Natural killer cell (primary cell): Measurements from ENCODE around the gene ANKLE2. TPM values are rescaled to one million over a fixed set of nuclear protein-coding genes. Genes with fewer than 3 reads are reported as not detected.

Source experiments
- ATAC-seq, 3 donors: fragments of 150-1000 bp in 2 of 3; fragments of 200-7000 bp in 1 of 3; cut with Tn5 transposase; 1 replicate in 1 of 3; 2 replicates in 2 of 3; pipeline ENCODE4 v1.10.0; 2021; ENCODE audit warnings: mild to moderate bottlenecking in 2 of 3, moderate library complexity in 2 of 3
- DNase-seq, 2 donors: peaks; one replicate each; pipeline versions ENCODE4 v3.0.0 to v3.0.0-alpha.2; 2013 to 2021; ENCODE audit warnings: mixed read lengths in 1 of 2
- H3K27ac ChIP-seq: one replicate; pipeline ENCODE4 v1.5.1; 2013; ENCODE audit warnings: mild to moderate bottlenecking, low read length
- H3K27me3 ChIP-seq: one replicate; pipeline ENCODE4 v1.6.1; 2013; ENCODE audit warnings: low read length; ENCODE audit not compliant: control insufficient read depth, insufficient read depth
- H3K36me3 ChIP-seq: one replicate; pipeline ENCODE4 v1.6.1; 2013; ENCODE audit warnings: low read length; ENCODE audit not compliant: control insufficient read depth, insufficient read depth
- H3K4me1 ChIP-seq: one replicate; pipeline ENCODE4 v1.6.1; 2013; ENCODE audit warnings: low read length; ENCODE audit not compliant: control insufficient read depth, insufficient read depth
- H3K4me3 ChIP-seq: one replicate; pipeline ENCODE4 v1.5.1; 2013; ENCODE audit warnings: low read length
- H3K9me3 ChIP-seq: one replicate; pipeline ENCODE4 v1.6.1; 2013; ENCODE audit warnings: low read length; ENCODE audit not compliant: control insufficient read depth, insufficient read depth
- H3K27ac Mint-ChIP-seq, 2 donors: one replicate each; pipeline ENCODE4 v1.8.0; 2022; ENCODE audit warnings: mild to moderate bottlenecking in 2 of 2, mixed read lengths in 2 of 2, moderate library complexity in 1 of 2
- H3K27me3 Mint-ChIP-seq, 2 donors: one replicate each; pipeline ENCODE4 v1.8.0; 2022; ENCODE audit warnings: low read depth in 2 of 2, mixed read lengths in 2 of 2
- H3K36me3 Mint-ChIP-seq: one replicate; pipeline ENCODE4 v1.8.0; 2022; ENCODE audit warnings: mixed read lengths
- H3K4me1 Mint-ChIP-seq, 2 donors: one replicate each; pipeline ENCODE4 v1.8.0; 2022; ENCODE audit warnings: mixed read lengths in 2 of 2
- H3K4me3 Mint-ChIP-seq: one replicate; pipeline ENCODE4 v1.8.0; 2022; ENCODE audit warnings: mild to moderate bottlenecking, moderate library complexity, mixed read lengths
- H3K9me3 Mint-ChIP-seq, 2 donors: one replicate each; pipeline ENCODE4 v1.8.0; 2022; ENCODE audit warnings: mixed read lengths in 2 of 2
- CTCF ChIP-seq: fragments of 200-600 bp; IDR thresholded peaks from one replicate; pipeline ENCODE4 v1.8.0; 2022; ENCODE audit warnings: antibody characterized with exemption
- WGBS: methylation state at CpG from one replicate; pipeline ENCODE4 v1.1.7; 2013; ENCODE audit warnings: missing lambda C conversion rate; ENCODE audit not compliant: insufficient coverage; 5-methylcytosine and 5-hydroxymethylcytosine counted together
- intact Hi-C: fragments of 100-400 bp; cut with micrococcal nuclease; formaldehyde crosslinking; loops from one replicate; pipeline ENCODE4 v1.14.2; 2022
- total RNA-seq, 4 donors: library from RNA; stranded (reverse); fragments of 120-200 nt in 1 of 4; gene quantifications; one replicate each; pipeline versions ENCODE4 v1.2.3 to v1.2.4, GENCODE V29; 2013 to 2022

Gene ANKLE2
- total RNA-seq, 3 donors from 2014 or later (not counting 1 experiment from before 2014, with no cell fraction given), result 67.3 to 86.4 (median 84.6) TPM

GRCh38 chr12:132771126-132771838 lies 9.7 kb upstream of the ANKLE2 start:
- intact Hi-C loops, result no loop called here
- no peak for TF ChIP-seq CTCF
- no peak overlapping the region for H3K4me3 Mint-ChIP-seq
- ATAC-seq (peak in 1 of 3 donors; percentile 45), DNase-seq (peak in 1 of 2 donors; percentile 81)
- Histone ChIP-seq H3K9me3 (no peaks in the 10 kb centered on the region), H3K27ac (peak overlapping the region; percentile 48), H3K27me3 (no peaks in the 10 kb centered on the region), H3K4me3 (no peak overlapping the region), H3K36me3 (peaks cover 28% of the 10 kb centered on the region), H3K4me1 (peaks cover 44% of the 10 kb centered on the region)
- no peaks in the 10 kb centered on the region for H3K27me3 Mint-ChIP-seq
- peak overlapping the region in 1 of 2 donors; percentile 51 for H3K27ac Mint-ChIP-seq
- peaks cover 14 to 17% of the 10 kb centered on the region in 2 donors for H3K4me1 Mint-ChIP-seq
- no peaks in the 10 kb centered on the region for H3K36me3 Mint-ChIP-seq
- H3K9me3 Mint-ChIP-seq, result no peaks in the 10 kb centered on the region
- 17% methylated on average over 13 of the region's 15 CpGs for WGBS

GRCh38 chr12:132766380-132767085 lies 4.9 kb upstream of the ANKLE2 start:
- H3K9me3 Mint-ChIP-seq, result no peaks in the 10 kb centered on the region
- ATAC-seq (no peak), DNase-seq (no peak)
- peaks cover 21 to 25% of the 10 kb centered on the region in 2 donors for H3K4me1 Mint-ChIP-seq
- H3K36me3 Mint-ChIP-seq, result no peaks in the 10 kb centered on the region
- intact Hi-C loops, result loop anchor here (10.0 kb wide), 1 partner anchor 48 kb away; no protein-coding TSS in a partner anchor
- H3K27me3 Mint-ChIP-seq, result no peaks in the 10 kb centered on the region
- no peaks in the 10 kb centered on the region for H3K9me3 ChIP-seq
- no peak overlapping the region for H3K4me3 ChIP-seq
- H3K4me3 Mint-ChIP-seq, result no peak overlapping the region
- WGBS, result 51% methylated on average over 27 of the region's 27 CpGs
- H3K27ac Mint-ChIP-seq, result no peak overlapping the region
- H3K27ac ChIP-seq, result no peak overlapping the region
- H3K4me1 ChIP-seq, result peaks cover 48% of the 10 kb centered on the region
- H3K36me3 ChIP-seq, result no peaks in the 10 kb centered on the region
- no peaks in the 10 kb centered on the region for H3K27me3 ChIP-seq
- TF ChIP-seq CTCF, result no peak

GRCh38 chr12:132765361-132765760 lies 3.7 kb upstream of the ANKLE2 start:
- Histone ChIP-seq H3K4me3 (no peak overlapping the region), H3K9me3 (no peaks in the 10 kb centered on the region), H3K4me1 (peaks cover 47% of the 10 kb centered on the region), H3K27ac (peak overlapping the region; percentile 6), H3K27me3 (no peaks in the 10 kb centered on the region), H3K36me3 (no peaks in the 10 kb centered on the region)
- peak overlapping the region in 1 of 2 donors; percentile 6 for H3K27ac Mint-ChIP-seq
- H3K36me3 Mint-ChIP-seq, result no peaks in the 10 kb centered on the region
- TF ChIP-seq CTCF, result no peak
- ATAC-seq, result no peak
- WGBS, result 27% methylated on average over 11 of the region's 11 CpGs
- H3K9me3 Mint-ChIP-seq, result no peaks in the 10 kb centered on the region
- H3K4me1 Mint-ChIP-seq, result peaks cover 29 to 34% of the 10 kb centered on the region in 2 donors
- H3K27me3 Mint-ChIP-seq, result no peaks in the 10 kb centered on the region
- H3K4me3 Mint-ChIP-seq, result peak overlapping the region; percentile 35
- intact Hi-C loops, result loop anchor here (10.0 kb wide), 1 partner anchor 49 kb away; no protein-coding TSS in a partner anchor
- DNase-seq, result no peak
